ENCODE data around the gene ECM2.

- no peak for TF ChIP-seq CTCF (IDR thresholded peaks at IDR 0.05; ENCODE audit: low read depth, low read length, poor library complexity, severe bottlenecking)
- no peak for TF ChIP-seq EZH2phosphoT487 (IDR thresholded peaks at IDR 0.05; ENCODE audit: borderline replicate concordance, low read length)
Measured at GRCh38 chr9:92517046-92517445, 18.7 kb downstream of the ECM2 start.
